NCI-H2171 (cell line): ENCODE results near the gene HAUS7.

ENCODE experiments used
- DNase-seq: peaks from one replicate; lab custom pipeline; 2025; lab: John Stamatoyannopoulos, UW

Gene HAUS7

DNA sequence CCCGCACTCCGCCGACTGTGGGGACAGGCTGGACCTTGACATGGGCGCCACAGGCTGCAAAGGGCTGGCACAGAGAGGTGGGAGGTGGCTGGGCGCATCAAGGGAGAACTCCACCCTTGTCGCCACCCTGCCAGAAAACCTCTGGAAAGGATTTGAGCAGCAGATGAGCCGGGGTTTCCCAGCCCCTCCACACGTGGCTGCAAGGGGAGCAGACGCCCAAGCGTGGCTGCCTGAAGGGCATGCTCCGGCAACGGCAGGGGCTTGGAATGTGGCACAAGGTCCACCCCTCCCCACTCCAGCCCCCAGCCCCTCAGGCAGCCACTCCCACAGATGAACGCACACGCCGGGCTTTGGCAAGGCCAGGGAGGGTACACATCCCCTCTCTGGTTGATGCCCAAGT lies 29.0 kb upstream of the HAUS7 start:
- DNase-seq = no peak

DNA sequence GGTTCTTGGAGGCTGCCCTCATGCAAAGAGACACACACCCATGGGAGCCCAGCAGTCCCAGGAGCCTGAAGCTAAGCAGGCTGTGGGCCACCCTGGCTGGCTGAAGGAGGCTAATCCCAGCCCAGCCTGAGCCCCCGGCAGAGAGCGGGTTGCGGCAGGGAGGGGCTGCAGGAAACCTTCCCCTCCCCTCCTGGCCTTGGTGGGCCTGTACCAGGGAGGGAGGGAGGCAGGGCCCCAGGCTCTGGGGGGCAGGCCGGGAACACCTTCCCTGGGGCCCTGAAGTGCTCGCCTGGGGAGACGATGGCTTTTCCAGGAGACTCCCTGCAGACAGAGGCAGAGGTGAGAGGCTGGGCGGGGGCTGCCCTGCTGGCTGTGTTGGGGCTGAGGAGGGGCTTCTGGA lies 28.1 kb upstream of the HAUS7 start:
- DNase-seq = no peak

DNA sequence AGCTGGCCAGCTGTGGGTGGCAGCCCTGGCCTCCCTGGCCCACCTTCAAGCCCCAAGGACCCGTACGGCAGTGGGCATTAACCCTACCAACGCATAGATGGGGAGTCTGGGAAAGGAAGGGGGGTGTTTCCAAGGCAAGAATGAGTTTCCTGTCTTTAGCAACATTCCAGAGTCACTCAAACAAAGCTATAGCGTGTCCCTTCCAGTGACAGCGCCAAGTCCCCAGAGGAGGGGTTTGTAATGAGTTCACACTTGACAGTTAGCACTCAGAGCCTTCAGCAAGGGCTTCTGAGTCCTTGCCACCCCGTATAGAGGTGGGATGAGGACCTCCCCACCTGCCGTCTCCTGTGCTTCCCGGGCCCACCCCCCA lies 26.2 kb upstream of the HAUS7 start:
- DNase-seq = no peak

DNA sequence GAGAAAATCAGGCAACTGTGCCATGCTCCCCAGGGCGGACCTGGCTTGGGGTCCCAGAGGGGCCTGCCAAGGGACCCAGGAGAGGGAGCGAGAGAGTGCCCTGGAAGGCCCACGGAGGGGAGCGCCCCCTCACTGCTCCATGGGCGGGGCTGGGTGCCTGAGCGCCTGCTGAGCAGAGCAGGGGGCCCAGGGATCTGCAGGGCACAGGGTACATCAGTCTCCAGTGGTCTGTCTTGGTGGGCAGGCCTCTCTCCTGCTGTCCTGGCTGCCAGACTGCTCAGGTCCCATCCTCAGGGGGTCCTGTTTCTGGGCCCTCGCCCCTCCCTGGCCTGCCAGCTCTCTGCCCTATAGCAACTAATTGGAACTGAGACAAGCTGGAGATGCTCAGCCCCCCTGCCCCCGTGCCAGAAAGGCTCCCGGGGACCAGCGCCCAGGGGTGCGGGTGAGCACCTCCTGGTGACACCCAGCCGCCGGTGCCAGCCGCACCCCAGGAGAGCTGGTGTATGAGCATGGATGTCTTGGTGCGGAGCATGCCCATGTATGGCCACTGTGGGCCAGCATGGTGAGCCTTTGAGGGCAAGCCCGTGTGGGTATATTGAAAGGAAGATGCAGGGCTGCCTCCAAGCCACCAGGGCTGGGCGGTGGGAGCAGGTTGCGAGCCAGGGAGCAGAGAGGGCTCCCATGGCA lies 25.7 kb upstream of the HAUS7 start:
- DNase-seq = no peak

DNA sequence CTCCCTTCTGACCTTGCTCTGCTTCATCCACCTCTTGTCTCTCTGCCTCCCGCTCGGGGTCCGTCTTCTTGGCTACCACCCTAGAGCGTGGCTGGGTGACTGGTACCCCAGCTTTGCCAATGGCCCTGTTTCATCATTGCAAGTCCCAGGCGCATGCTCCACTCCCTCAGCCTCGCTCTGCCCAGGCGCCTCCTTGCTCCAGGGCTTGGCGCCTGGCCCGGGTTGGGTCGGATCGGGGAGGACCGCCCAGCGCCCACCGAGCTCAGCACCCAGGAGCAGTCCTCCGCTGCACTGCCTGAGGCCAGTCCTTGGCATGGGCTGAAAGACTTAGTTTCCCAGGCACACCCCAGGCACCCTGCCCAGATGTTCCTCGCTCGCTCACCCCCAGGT lies 25.0 kb upstream of the HAUS7 start:
- DNase-seq = no peak

DNA sequence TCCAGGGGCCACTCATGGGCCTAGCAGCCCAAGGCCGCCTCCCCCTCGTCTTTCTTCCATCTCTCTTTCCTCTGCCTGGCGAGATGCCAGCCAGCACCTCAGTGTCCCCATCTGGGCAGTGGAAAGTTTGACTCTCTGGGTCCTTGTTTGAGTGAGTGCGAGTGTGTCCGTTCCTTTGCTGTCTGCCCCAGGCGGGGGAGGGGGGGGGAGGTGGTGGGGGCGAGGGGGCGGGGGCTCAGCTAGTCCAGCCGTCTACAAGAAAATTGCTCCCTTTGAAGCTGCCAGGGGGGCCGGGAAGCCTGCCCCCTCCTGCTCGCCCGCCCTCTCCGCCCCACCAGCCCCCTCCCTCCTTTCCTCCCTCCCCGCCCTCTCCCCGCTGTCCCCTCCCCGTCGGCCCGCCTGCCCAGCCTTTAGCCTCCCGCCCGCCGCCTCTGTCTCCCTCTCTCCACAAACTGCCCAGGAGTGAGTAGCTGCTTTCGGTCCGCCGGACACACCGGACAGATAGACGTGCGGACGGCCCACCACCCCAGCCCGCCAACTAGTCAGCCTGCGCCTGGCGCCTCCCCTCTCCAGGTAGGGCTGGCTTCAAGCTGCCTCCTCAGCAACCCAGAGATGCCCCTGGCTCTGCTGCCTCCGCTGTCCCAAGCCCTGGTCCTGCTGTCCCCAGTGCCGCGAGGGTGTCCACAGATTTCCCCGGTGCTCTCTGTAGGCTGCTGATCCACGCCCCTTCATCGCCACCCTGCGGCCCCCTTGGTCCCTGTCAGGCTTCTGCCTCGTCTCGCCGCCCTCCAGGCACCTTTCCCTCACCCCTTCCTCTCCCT lies 24.4 kb upstream of the HAUS7 start, which contains the start of gene BGN:
BGN (plus strand) TSS at position 440 of the 821 bp plus-strand sequence. CDS start 9,652 bp downstream, outside the sequence.
- DNase-seq = no peak

DNA sequence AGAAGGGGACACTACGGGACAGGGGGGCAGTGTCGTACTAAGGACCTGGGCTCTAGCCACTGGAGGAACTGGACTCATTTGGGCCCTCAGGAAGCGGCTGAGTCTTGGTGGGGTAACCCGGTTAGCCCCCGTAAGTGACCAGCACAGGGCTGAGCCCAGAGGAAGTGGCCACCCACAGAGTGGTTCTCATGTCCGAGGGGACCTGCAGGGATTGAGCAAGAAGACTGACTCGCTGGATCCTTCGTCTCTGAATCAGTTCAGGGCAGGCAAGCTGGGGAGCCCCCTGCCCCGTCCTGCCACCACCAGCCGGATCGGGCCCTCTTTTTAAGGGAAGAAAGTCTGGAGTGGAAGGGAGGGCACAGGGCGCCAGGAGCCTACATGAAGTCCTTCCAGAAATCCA lies 23.7 kb upstream of the HAUS7 start:
- no peak for DNase-seq

DNA sequence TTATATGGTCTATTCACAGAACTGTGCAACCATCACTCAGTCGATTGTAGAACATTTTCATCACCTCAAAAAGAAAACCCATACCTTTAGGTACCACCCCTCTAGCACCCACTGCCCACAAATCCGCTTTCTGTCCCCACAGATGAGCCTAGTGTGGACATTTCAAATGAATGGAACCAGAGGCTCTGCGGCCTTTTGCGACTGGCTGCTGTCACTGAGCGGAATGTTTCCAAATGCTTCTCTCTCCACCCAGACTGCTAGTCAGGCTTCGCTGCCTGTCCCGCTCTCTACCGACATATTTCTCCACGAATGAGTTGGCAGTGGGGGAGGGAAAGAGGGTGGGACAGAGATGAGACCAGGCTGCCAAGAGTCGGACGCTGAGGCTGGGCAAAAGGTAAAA lies 22.7 kb upstream of the HAUS7 start:
- DNase-seq = no peak

DNA sequence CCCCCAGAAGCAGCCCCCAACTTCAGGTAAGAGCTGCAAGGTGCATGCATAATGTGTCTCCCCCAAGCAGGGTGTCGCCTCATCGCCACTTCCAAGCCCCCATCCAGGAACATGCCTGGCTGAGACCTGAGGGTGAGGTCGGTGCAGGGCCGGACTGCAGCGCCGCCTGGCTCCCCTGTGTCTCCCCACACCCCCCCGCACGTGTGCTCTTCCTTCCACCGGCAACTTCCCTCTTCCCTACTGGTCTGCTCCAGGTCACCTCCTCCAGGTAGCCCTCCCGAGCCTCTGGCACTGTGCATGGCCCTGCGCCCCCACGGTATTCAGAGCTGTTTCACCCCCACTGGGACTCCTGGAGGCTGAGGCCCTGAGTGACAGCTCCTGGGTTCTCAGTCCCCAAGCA lies 22.2 kb upstream of the HAUS7 start:
- DNase-seq = no peak

DNA sequence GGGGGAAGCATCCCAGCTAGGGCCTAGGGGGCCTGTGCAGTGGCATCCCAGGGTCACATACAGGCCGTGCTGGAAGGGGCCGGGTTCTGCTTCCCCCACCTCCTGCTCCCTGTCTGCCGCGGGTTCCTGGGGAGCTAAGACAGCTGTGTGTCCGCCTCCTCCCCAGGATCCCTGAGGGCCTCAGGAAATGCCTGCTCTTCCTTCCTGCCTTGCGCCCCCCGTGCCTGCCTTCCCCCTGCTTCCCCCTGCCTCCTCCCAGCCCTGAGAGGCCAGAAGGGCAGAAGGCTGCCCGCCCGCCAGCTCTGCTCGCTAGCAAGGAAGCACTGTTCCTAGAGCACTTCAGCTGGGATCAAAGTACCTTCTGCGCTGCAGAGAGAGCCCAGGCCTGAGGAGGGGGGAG lies 21.5 kb upstream of the HAUS7 start:
- no peak for DNase-seq

DNA sequence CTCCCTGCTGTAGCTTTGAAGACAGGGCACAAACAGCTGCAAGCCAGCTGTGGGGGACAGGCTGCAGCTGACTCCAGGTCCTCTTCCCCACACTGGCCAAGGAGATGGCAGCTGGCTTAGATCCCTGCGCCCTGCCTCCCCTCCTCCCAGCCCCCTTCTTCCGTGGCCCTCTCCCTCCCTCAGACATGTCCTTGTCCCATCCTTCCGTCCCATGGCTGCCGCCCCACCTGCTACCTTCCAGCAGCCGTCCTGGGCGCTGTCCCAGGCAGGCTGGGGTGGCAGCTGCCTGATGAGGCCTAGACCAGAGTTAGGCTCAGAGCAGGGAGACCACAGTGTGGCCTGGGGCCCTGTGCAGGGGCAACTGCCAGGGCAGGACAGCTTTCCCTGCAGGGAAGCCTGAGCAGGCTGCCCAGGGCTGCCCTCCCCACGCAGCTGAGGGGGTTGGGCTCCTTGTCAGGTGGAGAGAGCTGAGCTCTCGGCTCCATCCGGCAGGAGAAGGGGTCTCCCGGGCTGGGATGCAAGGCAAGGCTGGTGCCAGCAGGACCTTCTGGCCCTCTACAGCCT lies 21.1 kb upstream of the HAUS7 start:
- no peak for DNase-seq

DNA sequence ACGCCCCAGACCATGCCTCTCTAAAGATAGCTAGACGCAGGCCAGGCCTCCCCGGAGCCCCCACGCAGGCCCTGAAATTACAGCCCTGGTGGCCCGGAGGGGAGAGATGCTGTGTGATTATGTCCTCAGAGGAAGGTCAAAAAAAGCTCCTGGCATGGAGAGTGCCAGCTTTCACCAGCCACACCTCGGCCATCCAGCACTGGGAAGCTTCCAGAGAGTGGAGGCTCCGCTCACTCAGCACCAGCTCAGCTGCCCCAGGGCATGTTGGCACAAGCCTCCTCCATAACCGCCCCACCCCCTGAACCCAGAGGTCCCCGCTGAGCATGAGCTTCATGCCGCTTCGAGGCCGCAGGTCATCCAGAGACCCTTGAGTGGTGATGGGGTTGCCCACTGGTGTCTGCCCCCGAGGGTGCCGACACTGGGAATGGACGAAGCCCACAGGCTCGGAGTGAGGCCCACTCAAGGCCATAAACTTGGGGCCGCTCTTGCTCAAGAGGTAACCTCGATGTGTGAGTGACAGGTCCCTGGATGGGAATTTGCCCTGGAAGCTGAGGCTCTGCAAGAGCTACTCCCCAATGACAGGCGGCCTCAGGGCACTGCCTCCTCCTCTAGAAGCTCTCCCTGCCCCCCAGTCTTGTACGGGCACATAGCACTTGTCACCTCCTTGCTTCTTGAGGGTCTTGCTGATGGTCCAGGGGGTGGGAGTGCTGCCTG lies 20.0 kb upstream of the HAUS7 start:
- DNase-seq = no peak

DNA sequence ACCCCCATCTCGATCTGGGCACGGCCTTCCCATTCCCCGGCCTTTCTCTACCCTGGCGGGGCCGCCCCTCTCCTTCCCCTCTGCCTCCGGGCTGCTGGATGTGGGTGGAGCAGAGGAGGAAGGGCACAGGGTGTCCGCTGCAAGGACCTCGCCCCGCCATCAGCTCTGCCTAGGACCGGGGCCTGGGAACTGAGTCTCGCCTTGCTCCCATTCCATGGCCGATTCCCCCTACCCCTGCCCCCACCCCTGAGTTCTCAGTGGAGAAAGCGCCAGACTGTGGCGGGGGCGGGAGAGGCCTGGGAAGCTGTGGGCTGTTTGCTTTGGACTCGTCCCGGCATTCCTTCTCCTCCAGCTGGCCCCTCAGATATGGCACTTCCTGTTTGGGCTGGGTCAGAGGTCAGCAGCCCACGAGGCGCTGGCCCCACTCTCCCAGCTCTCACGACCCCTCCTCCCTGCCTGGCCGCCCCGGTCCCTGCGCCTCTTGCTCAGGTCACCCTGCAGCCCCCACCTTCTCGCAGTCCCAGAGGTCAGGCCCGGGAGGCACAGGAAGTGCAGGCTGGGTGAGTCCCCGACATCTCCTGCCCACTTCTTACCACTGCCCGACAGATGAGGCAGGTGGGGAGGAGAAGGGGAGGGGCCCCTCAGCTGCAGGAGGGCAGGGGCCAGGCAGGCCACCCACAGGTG lies 18.0 kb upstream of the HAUS7 start:
- DNase-seq = no peak

DNA sequence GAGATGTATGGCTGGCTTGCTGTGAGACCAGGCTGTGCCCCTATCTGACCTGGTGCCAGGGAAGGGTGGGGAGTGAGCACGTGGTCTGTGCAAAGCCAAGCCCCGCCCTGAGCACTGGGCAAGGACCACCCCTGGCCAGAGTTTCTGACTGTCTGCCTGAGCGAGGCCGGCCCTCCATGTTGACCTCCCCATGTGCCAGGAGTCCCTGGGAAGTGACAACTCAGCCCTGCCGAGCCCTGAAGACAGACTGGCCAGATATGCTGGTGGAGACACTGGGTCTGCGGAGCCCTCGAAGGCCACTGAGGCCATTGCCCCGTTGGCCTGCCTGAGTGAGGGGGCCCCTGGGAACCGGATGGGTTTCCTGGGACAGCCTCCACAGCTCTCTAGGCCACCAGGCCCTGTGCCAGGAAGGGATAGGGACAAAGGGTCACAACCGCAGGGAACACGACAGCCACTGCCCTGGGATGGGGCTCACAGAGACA lies 17.3 kb upstream of the HAUS7 start:
- DNase-seq = no peak

DNA sequence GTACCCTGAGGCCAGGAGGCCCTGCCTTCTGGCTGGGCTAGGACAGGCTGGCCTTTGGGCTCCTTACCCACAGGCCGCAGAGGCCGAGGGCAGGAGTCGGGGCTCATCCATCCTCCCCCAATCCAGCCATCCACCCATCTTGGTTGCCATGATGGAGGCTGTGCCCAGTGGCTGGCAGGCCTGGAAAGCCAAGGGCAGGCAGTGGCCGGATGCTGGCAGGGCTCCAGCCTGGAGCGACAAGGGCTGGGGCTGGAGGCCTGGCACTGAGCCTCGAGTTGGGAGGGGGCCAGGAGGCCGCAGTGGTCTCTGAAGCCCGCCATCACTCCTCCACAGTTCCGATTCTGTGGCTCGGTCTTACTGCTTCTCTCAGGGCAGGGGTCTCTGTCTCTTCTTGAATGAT lies 15.8 kb upstream of the HAUS7 start:
- DNase-seq = no peak

DNA sequence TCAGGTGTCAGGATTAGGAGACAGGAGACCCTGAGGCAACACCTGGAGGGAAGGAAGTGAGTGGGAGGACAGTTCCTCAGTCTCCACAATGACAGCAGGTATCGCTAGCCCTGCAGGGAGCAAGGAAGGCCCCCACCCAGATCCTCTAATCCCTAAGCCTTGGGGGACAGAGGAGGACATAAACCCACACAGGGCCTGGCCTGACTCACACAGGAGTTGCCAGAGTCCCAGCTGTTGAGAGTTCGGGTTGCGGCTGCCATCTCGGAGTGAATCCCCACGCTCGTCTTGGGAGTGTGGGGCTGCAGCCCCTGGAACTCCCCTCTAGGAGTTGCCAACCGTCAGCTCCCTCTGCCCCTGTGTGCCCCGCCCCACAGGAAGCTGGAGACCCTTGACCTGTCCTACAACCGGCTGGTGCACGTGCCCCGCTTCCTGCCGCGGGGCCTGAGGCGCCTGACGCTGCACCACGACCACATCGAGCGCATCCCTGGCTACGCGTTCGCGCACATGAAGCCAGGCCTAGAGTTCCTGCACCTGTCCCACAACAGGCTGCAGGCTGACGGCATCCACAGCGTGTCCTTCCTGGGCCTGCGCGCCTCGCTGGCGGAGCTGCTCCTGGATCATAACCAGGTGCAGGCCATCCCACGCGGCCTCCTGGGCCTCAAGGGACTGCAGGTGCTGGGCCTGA lies 15.2 kb upstream of the HAUS7 start:
- no peak for DNase-seq

DNA sequence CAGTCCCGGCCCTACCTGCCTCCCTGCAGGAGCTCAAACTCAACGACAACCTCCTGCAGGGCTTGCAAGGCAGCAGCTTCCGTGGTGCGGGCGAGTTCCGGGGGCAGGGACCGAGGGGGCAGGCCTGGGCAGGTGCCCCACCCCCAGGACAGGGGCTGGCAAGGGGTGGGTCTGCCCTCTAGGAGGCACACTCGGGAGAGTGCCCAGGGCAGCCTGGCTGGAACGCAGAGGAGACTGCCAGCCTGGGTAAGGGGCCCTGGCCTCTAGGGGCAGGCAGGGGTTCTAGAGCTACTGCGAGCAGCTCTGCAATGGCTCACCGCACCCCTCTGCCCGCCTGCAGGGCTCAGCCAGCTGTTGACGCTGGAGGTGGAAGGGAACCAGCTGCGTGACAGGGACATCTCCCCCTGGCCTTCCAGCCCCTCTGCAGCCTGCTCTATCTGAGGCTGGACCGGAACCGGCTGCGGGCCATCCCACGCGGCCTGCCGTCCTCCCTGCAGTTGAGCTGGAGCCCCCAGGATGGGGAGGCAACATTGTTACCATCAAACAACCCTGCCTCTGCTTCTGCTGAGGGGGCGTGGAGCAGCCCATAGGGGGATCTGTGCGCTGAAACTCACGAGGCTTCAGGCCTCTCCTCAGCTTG lies 12.1 kb upstream of the HAUS7 start:
- no peak for DNase-seq

DNA sequence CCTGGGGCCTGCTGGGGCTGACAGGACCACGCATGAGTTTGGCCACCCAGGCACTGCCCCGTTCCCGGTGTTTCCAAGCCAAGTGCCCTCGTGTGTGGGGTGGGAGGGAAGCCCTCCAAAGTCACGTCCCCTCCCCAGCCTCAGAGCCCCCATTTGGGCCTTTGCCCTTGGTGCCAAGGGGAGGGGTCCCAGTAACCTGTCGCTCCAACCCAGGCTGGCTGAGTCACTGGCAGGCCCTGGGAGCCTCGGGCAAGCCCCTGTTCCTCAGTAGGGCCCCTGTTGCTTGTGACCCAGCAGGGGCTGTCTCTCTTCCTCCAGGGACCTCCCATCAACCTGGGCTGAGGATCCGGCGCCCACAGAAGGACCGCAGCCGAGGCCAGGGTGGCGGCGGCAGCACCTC lies 10.7 kb upstream of the HAUS7 start:
- DNase-seq = no peak

DNA sequence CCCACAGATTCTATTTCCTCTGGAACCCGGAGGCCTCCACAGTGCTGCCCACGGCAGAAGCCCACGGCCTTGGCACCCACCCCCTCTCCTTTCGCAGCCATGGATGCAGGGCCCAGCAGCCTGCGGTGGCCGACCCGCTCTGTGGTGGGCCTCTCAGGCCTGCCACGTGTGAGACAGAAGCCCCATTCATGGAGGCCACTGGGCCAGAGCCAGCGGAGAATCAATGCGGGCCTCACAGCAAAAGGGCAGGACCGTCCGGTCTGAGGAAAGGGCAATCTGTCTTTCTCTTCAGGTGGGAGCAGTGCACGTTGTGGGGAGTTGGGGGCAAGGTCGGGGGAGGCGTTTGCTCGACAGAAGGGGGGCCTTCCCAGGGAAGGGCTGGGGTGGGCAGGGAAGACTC lies 8.4 kb upstream of the HAUS7 start:
- no peak for DNase-seq

DNA sequence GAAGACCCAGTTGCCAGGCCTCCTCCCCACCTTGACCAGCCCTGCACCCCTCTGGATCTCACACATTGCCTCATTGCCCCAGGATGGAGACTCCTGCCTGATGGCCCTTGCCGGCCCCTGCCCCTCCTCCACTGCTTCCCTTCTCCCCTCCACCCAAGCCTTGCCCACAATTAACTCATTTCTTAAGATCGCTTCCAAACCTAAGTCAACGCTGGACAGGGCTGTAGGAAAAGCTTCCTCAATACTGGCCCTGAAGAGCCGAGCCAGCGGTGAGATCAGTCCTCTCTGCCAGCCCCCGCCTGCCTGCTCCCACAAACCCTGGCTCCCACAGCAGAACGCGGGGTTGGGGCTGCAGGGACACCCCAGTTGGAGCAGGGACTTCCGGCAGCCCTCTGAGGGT lies 7.5 kb upstream of the HAUS7 start:
- no peak for DNase-seq

DNA sequence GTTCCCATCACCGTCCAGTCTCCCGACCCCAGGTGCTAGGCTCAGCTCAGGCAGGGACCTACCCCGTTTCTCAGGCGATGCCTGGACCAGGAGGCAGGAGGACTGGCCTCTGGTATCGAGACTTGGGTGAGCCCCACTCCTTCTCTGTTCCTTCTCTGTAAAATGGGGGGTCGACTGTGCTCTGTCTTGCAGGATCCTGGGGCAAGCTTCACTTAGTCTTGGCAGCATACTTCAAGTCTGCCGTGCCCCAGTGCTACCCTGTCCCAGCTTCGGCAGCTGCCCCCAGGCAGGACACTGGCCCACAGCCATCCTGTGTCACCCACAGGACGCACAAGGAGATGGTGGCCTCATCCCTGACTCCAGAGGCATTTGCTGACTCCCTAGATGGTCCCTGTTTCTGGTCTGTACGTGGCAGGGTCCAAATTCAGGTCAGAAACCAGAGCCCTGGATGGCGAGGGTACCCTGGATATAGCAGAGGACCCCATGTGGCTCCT lies 7.0 kb upstream of the HAUS7 start:
- no peak for DNase-seq
